Tibial artery (tissue), 4 donors: ENCODE data around the gene NOL4L.

Source experiments
- DNase-seq, 2 donors: peaks; one replicate each; pipeline ENCODE4 v3.0.0-alpha.2; 2019
- H3K27ac ChIP-seq, 2 donors: fragments of 200-600 bp; sonication (generic) in 1 of 2; 1 replicate in 1 of 2; 2 replicates in 1 of 2; pipeline ENCODE4 v1.5.1; 2018 to 2019; ENCODE audit warnings: mild to moderate bottlenecking in 1 of 2
- H3K27me3 ChIP-seq, 2 donors: fragments of 200-600 bp; sonication (generic) in 1 of 2; one replicate each; pipeline versions ENCODE4 v1.5.1 to v1.6.0; 2016 to 2019
- H3K36me3 ChIP-seq, 3 donors: fragments of 200-600 bp; sonication (generic) in 2 of 3; one replicate each; pipeline ENCODE4 v1.5.1; 2016 to 2019; ENCODE audit warnings: mild to moderate bottlenecking in 2 of 3
- H3K4me1 ChIP-seq, 4 donors: fragments of 200-600 bp; sonication (generic) in 2 of 4; 1 replicate in 3 of 4; 2 replicates in 1 of 4; pipeline ENCODE4 v1.5.1; 2016 to 2019
- H3K4me3 ChIP-seq, 2 donors: fragments of 200-600 bp; sonication (generic) in 1 of 2; 1 replicate in 1 of 2; 2 replicates in 1 of 2; pipeline ENCODE4 v1.5.1; 2018 to 2019; ENCODE audit warnings: mild to moderate bottlenecking in 2 of 2
- H3K9me3 ChIP-seq, 3 donors: fragments of 200-600 bp; sonication (generic) in 1 of 3; one replicate each; pipeline ENCODE4 v1.5.1; 2016 to 2019
- CTCF ChIP-seq, 2 experiments: fragments of 200-600 bp in 1 of 2; fragments of 450-650 bp in 1 of 2; IDR thresholded peaks; one replicate each; pipeline ENCODE4 v1.5.1; 2017 to 2019; ENCODE audit warnings: antibody characterized with exemption in 2 of 2, mild to moderate bottlenecking in 1 of 2, moderate library complexity in 1 of 2
- intact Hi-C: fragments of 100-400 bp; cut with DNase I; formaldehyde crosslinking; loops from one replicate; pipeline ENCODE4 v1.15.0; 2023; ENCODE audit warnings: low total_unique reads

Gene NOL4L

GRCh38 chr20:32541323-32542258 lies 43.5 kb downstream of the NOL4L start:
- no peak for DNase-seq
- no peak for TF ChIP-seq CTCF (IDR thresholded peaks at IDR 0.05)
- Histone ChIP-seq H3K4me3 (no peak overlapping the region), H3K27ac (no peak overlapping the region), H3K4me1 (peaks cover 0 to 26% (median 17%) of the 10 kb centered on the region in 4 donors), H3K27me3 (peaks cover 0 to 53% of the 10 kb centered on the region in 2 donors), H3K9me3 (no peaks in the 10 kb centered on the region), H3K36me3 (no peaks in the 10 kb centered on the region)
- intact Hi-C loops, result no loop called here

GRCh38 chr20:32539817-32540675 lies 45.1 kb downstream of the NOL4L start:
- no peak overlapping the region for H3K27ac ChIP-seq
- H3K9me3 ChIP-seq, result no peaks in the 10 kb centered on the region
- no peak for DNase-seq
- peaks cover 0 to 61% of the 10 kb centered on the region in 2 donors for H3K27me3 ChIP-seq
- TF ChIP-seq CTCF (IDR thresholded peaks at IDR 0.05), result no peak
- H3K36me3 ChIP-seq, result no peaks in the 10 kb centered on the region
- intact Hi-C loops, result no loop called here
- no peak overlapping the region for H3K4me3 ChIP-seq
- peaks cover 0 to 33% (median 20%) of the 10 kb centered on the region in 4 donors for H3K4me1 ChIP-seq

- Histone ChIP-seq H3K4me1 (peaks cover 0 to 33% (median 20%) of the 10 kb centered on the region in 4 donors), H3K27me3 (peaks cover 0 to 61% of the 10 kb centered on the region in 2 donors), H3K36me3 (no peaks in the 10 kb centered on the region), H3K4me3 (no peak overlapping the region), H3K9me3 (no peaks in the 10 kb centered on the region), H3K27ac (no peak overlapping the region)
- intact Hi-C loops, result no loop called here
- no peak for TF ChIP-seq CTCF (IDR thresholded peaks at IDR 0.05)
- no peak for DNase-seq
Measured at GRCh38 chr20:32539026-32539816, 45.9 kb downstream of the NOL4L start.

- DNase-seq, result no peak
- Histone ChIP-seq H3K27me3 (peaks cover 0 to 58% of the 10 kb centered on the region in 2 donors), H3K27ac (no peak overlapping the region), H3K36me3 (no peaks in the 10 kb centered on the region), H3K4me1 (peaks cover 0 to 33% (median 20%) of the 10 kb centered on the region in 4 donors), H3K4me3 (no peak overlapping the region), H3K9me3 (no peaks in the 10 kb centered on the region)
- intact Hi-C loops, result no loop called here
- TF ChIP-seq CTCF (IDR thresholded peaks at IDR 0.05), result no peak
Measured at GRCh38 chr20:32538526-32538939, 46.6 kb downstream of the NOL4L start.
